ENCODE measurements around the gene RNF151. TPM values are rescaled to one million over a fixed set of nuclear protein-coding genes. Genes with fewer than 3 reads are reported as not detected.

The RNF151 gene
- polyA plus RNA-seq, 1 donor from 2014 or later = not detected

GRCh38 chr16:1944612-1945199, 21.9 kb upstream of the RNF151 start:
- Histone ChIP-seq H4K20me1 (ENCODE audit: insufficient read depth) (no peaks in the 10 kb centered on the region), H2AFZ (ENCODE audit: low read depth, low read length) (no peak overlapping the region), H3K9ac (ENCODE audit: low read length) (no peak overlapping the region), H3K36me3 (ENCODE audit: insufficient read depth, low read length) (no peaks in the 10 kb centered on the region), H3K79me2 (replicated peaks; ENCODE audit: insufficient read depth, low read length) (no peaks in the 10 kb centered on the region), H3K9me2 (ENCODE audit: insufficient read depth, low read length) (no peaks in the 10 kb centered on the region), H3K4me3 (ENCODE audit: low read length) (no peak overlapping the region), H3K9me3 (ENCODE audit: low read length) (no peaks in the 10 kb centered on the region), H3K27ac (ENCODE audit: low read length) (no peak overlapping the region), H3K4me2 (ENCODE audit: low read length) (no peak overlapping the region), H3F3A (ENCODE audit: insufficient read depth, low read length, poor library complexity, severe bottlenecking) (no peaks in the 10 kb centered on the region), H3K27me3 (ENCODE audit: insufficient read depth, low read depth, low read length) (no peaks in the 10 kb centered on the region)
- TF ChIP-seq, protein P1, sequence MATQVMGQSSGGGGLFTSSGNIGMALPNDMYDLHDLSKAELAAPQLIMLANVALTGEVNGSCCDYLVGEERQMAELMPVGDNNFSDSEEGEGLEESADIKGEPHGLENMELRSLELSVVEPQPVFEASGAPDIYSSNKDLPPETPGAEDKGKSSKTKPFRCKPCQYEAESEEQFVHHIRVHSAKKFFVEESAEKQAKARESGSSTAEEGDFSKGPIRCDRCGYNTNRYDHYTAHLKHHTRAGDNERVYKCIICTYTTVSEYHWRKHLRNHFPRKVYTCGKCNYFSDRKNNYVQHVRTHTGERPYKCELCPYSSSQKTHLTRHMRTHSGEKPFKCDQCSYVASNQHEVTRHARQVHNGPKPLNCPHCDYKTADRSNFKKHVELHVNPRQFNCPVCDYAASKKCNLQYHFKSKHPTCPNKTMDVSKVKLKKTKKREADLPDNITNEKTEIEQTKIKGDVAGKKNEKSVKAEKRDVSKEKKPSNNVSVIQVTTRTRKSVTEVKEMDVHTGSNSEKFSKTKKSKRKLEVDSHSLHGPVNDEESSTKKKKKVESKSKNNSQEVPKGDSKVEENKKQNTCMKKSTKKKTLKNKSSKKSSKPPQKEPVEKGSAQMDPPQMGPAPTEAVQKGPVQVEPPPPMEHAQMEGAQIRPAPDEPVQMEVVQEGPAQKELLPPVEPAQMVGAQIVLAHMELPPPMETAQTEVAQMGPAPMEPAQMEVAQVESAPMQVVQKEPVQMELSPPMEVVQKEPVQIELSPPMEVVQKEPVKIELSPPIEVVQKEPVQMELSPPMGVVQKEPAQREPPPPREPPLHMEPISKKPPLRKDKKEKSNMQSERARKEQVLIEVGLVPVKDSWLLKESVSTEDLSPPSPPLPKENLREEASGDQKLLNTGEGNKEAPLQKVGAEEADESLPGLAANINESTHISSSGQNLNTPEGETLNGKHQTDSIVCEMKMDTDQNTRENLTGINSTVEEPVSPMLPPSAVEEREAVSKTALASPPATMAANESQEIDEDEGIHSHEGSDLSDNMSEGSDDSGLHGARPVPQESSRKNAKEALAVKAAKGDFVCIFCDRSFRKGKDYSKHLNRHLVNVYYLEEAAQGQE (IDR thresholded peaks at IDR 0.05; ENCODE audit: borderline replicate concordance) = no peak
- TF ChIP-seq EP300 (conservative IDR thresholded peaks at IDR 0.05; ENCODE audit: poor library complexity, severe bottlenecking) = no peak
- no peak for TF ChIP-seq SMC3 (conservative IDR thresholded peaks at IDR 0.05; ENCODE audit: poor library complexity)

DNA sequence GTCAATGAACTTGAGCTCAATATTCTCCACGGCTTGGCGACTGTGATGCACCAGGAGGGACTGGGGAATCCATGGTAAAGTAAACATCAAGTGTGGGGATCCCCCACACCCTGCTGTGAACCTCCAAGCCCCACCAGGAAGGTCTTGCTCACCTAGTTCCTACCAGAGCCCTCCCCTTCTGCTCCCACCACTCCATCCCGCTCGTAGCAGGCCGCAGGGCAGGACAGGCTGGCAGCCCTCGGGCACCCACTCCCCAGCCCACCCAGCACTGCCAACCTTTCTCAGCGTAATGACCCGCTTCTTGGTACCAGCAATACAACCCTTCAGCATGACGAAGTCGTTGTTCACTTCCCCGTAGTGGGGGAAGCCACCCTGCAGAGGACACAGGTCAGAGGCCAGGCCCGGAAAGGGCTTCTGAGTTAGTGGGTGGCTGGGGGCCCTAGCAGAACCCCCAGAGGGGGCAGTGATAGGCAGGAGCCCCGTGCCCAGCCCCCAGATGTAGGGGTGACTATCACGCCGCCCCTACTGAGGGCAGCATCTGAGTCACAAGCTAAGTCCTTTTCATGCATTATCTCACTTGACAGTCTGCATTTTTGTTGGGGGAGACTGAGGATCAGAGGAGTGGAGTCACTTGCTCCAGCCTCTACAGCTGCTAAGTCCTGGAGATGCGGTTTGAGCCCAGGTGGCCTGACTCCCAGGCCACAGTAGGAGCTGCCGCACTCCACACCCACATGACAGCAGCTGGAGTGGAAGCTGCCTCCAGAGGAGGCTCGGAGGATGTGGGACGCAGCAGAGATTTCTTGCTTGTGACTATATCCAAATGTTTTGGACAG, 20.9 kb upstream of the RNF151 start:
- H3K27me3 ChIP-seq (ENCODE audit: insufficient read depth, low read depth, low read length) = no peaks in the 10 kb centered on the region
- no peaks in the 10 kb centered on the region for H3K9me3 ChIP-seq (ENCODE audit: low read length)
- H3K27ac ChIP-seq (ENCODE audit: low read length) = no peak overlapping the region
- no peaks in the 10 kb centered on the region for H4K20me1 ChIP-seq (ENCODE audit: insufficient read depth)
- H3K4me3 ChIP-seq (ENCODE audit: low read length) = no peak overlapping the region
- TF ChIP-seq MXI1 (conservative IDR thresholded peaks at IDR 0.05; ENCODE audit: poor library complexity, severe bottlenecking) (no peak), SMC3 (conservative IDR thresholded peaks at IDR 0.05; ENCODE audit: poor library complexity) (no peak), TAF1 (IDR thresholded peaks at IDR 0.05; ENCODE audit: low read depth) (no peak), EZH2 (IDR thresholded peaks at IDR 0.05; ENCODE audit: borderline replicate concordance, insufficient read depth, low read length, poor library complexity, severe bottlenecking) (no peak), POLR2AphosphoS5 (IDR thresholded peaks at IDR 0.05) (no peak), RAD21 (conservative IDR thresholded peaks at IDR 0.05) (no peak), EP300 (conservative IDR thresholded peaks at IDR 0.05; ENCODE audit: poor library complexity, severe bottlenecking) (no peak), CTCF (IDR thresholded peaks at IDR 0.05; ENCODE audit: poor library complexity, severe bottlenecking) (no peak)
- TF ChIP-seq, protein P1 (IDR thresholded peaks at IDR 0.05; ENCODE audit: borderline replicate concordance) = no peak
- H3K4me2 ChIP-seq (ENCODE audit: low read length) = no peak overlapping the region
- no peak overlapping the region for H3K9ac ChIP-seq (ENCODE audit: low read length)
- H3K9me2 ChIP-seq (ENCODE audit: insufficient read depth, low read length) = no peaks in the 10 kb centered on the region
- H3K79me2 ChIP-seq (replicated peaks; ENCODE audit: insufficient read depth, low read length) = no peaks in the 10 kb centered on the region
- H2AFZ ChIP-seq (ENCODE audit: low read depth, low read length) = no peak overlapping the region
- no peaks in the 10 kb centered on the region for H3K36me3 ChIP-seq (ENCODE audit: insufficient read depth, low read length)
- no peaks in the 10 kb centered on the region for H3F3A ChIP-seq (ENCODE audit: insufficient read depth, low read length, poor library complexity, severe bottlenecking)

Data from neural cell (in vitro differentiated cells).